ENCODE measurements around the gene SERGEF.

DNA sequence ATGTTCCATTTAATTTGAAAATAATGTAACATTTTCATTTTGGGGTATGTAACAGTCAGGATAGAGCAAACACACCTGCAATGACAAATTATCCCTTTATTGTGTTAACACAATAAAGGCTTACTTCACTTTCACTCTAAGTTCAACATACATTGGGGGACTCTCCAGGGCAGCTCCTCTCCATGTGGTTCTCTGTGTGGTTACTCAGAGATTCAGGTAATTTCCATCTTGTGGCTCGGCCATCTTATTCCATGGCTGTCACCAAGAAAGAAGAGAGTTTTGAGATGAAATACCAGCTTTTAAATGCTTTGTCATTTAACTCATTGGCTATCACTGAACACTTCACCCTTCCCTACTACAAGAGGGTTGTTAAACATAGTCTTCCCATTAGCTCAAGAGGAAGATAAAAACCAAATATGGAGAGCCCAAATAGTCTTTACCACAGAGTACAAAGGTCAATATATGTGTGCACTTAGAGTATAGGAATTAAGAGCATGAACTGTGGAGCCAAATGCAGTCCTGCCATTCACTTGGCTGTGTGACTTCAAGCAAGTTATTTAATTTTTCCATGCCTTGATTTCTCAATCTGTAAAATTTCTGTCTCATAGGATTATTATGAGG is 43.8 kb upstream of the SERGEF start:
- TF ChIP-seq, protein P1, sequence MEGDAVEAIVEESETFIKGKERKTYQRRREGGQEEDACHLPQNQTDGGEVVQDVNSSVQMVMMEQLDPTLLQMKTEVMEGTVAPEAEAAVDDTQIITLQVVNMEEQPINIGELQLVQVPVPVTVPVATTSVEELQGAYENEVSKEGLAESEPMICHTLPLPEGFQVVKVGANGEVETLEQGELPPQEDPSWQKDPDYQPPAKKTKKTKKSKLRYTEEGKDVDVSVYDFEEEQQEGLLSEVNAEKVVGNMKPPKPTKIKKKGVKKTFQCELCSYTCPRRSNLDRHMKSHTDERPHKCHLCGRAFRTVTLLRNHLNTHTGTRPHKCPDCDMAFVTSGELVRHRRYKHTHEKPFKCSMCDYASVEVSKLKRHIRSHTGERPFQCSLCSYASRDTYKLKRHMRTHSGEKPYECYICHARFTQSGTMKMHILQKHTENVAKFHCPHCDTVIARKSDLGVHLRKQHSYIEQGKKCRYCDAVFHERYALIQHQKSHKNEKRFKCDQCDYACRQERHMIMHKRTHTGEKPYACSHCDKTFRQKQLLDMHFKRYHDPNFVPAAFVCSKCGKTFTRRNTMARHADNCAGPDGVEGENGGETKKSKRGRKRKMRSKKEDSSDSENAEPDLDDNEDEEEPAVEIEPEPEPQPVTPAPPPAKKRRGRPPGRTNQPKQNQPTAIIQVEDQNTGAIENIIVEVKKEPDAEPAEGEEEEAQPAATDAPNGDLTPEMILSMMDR (IDR thresholded peaks at IDR 0.05), result no peak
- no peak for TF ChIP-seq POLR2A (IDR thresholded peaks at IDR 0.05)
